ENCODE measurements around the gene NFXL1. TPM values are rescaled to one million over a fixed set of nuclear protein-coding genes. Genes with fewer than 3 reads are reported as not detected.

The NFXL1 gene
- total RNA-seq, 1 donor: 5.8 TPM

DNA sequence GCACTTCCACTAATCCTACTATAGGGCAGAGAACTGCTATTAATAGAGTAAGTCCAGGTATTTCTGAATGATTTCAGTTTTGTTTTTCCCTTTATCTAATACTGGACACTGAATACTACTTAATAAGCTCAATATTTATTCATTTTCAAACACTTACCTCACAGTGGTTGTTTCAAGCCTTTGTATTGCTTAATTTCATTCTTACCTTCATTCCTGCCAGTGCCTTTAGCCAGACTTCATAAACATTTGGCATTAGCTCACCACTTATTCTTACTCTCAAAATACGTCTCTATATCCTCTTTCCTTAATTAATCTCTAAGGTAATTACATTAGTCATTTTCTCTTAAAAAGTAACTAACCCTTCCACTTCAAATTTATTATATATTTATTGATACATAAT, 57.7 kb downstream of the NFXL1 start:
- H3K4me2 ChIP-seq (ENCODE audit: insufficient read depth, low read length): no peak overlapping the region
- H3K9me3 ChIP-seq (ENCODE audit: low read depth, low read length): no peaks in the 10 kb centered on the region
- no peak for DNase-seq (ENCODE audit: insufficient read length, low spot score, missing footprints)
- TF ChIP-seq, protein P1, sequence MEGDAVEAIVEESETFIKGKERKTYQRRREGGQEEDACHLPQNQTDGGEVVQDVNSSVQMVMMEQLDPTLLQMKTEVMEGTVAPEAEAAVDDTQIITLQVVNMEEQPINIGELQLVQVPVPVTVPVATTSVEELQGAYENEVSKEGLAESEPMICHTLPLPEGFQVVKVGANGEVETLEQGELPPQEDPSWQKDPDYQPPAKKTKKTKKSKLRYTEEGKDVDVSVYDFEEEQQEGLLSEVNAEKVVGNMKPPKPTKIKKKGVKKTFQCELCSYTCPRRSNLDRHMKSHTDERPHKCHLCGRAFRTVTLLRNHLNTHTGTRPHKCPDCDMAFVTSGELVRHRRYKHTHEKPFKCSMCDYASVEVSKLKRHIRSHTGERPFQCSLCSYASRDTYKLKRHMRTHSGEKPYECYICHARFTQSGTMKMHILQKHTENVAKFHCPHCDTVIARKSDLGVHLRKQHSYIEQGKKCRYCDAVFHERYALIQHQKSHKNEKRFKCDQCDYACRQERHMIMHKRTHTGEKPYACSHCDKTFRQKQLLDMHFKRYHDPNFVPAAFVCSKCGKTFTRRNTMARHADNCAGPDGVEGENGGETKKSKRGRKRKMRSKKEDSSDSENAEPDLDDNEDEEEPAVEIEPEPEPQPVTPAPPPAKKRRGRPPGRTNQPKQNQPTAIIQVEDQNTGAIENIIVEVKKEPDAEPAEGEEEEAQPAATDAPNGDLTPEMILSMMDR (IDR thresholded peaks at IDR 0.05; ENCODE audit: extremely low read depth, low read depth, low read length): no peak
- H3K79me2 ChIP-seq (ENCODE audit: insufficient read depth, low read length): no peaks in the 10 kb centered on the region
- H4K20me1 ChIP-seq (ENCODE audit: insufficient read depth, low read length): no peaks in the 10 kb centered on the region
- no peak overlapping the region for H2AFZ ChIP-seq (ENCODE audit: low read length)
- no peaks in the 10 kb centered on the region for H3K27me3 ChIP-seq (ENCODE audit: insufficient read depth, low read length)
- peaks cover 3% of the 10 kb centered on the region for H3K36me3 ChIP-seq (ENCODE audit: insufficient read depth, low read length)
- H3K27ac ChIP-seq (ENCODE audit: low read depth, low read length): no peak overlapping the region
- H3K4me3 ChIP-seq (ENCODE audit: insufficient read depth, low read length): no peak overlapping the region
- H3K4me1 ChIP-seq (ENCODE audit: insufficient read depth, low read length): peaks cover 19% of the 10 kb centered on the region

DNA sequence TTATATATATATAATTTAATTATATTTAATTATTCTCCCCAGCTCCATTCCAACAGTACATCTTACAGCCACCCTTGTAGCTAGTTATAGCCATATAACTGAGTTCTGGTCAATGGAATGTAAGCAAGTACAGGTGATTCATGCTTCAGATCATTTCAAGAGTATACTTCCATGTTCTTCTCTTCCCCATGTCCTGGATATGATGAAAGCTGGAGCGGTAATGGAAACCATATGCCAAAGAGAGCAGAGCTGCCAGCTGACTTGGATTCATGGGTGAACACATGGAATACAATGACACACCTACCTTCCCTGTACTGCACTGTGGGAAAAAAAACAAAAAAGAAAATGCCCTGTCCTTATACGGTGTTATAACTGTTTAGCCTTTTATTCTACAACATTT, 59.0 kb downstream of the NFXL1 start:
- H3K27me3 ChIP-seq (ENCODE audit: insufficient read depth, low read length): no peaks in the 10 kb centered on the region
- H3K27ac ChIP-seq (ENCODE audit: low read depth, low read length): no peak overlapping the region
- H3K36me3 ChIP-seq (ENCODE audit: insufficient read depth, low read length): peaks cover 3% of the 10 kb centered on the region
- peaks cover 29% of the 10 kb centered on the region for H3K4me1 ChIP-seq (ENCODE audit: insufficient read depth, low read length)
- H3K9me3 ChIP-seq (ENCODE audit: low read depth, low read length): no peaks in the 10 kb centered on the region
- no peaks in the 10 kb centered on the region for H4K20me1 ChIP-seq (ENCODE audit: insufficient read depth, low read length)
- no peak for DNase-seq (ENCODE audit: insufficient read length, low spot score, missing footprints)
- no peak overlapping the region for H3K4me3 ChIP-seq (ENCODE audit: insufficient read depth, low read length)
- no peak overlapping the region for H2AFZ ChIP-seq (ENCODE audit: low read length)
- TF ChIP-seq, protein P1 (IDR thresholded peaks at IDR 0.05; ENCODE audit: extremely low read depth, low read depth, low read length): no peak
- no peak overlapping the region for H3K4me2 ChIP-seq (ENCODE audit: insufficient read depth, low read length)
- H3K79me2 ChIP-seq (ENCODE audit: insufficient read depth, low read length): no peaks in the 10 kb centered on the region

DNA sequence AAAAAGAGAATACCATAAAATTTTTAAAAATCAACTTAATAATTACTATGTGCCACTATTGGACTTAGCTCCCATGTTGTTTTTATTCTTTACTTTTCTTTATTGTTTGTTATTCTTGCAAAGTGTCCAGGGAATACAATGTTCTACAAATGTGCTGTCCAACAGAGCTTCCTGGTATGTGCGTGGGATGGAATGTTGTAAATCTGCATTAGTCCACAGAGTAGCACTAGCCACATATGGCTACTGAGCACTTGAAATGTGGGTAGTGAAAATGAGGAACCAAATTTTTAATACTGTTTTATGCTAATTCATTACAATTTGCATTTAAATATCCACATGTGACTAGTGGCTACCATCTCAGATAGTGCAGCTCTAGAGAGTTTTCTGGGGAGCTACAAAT, 62.2 kb downstream of the NFXL1 start:
- Histone ChIP-seq H3K36me3 (ENCODE audit: insufficient read depth, low read length) (peaks cover 3% of the 10 kb centered on the region), H3K4me1 (ENCODE audit: insufficient read depth, low read length) (peaks cover 29% of the 10 kb centered on the region)

DNA sequence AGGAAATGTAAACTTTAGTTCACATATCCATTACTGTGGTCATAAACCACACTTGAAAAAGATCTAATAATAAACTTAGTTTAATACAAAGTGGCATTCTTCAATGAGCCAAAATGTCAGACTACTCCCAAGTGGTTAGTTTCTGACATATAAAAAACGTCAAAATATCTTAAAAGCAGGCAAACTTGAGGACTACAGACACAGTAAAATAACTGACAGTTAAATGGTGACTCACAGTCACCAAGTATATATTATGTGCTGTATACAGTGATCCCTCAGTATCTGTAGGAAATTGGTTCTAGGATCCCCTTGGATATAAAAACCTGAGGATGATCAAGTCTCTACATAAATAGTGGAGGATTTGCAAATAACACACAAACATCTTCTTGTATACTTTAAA, 64.9 kb downstream of the NFXL1 start:
- Histone ChIP-seq H4K20me1 (ENCODE audit: insufficient read depth, low read length) (no peaks in the 10 kb centered on the region), H2AFZ (ENCODE audit: low read length) (no peak overlapping the region), H3K9me3 (ENCODE audit: low read depth, low read length) (no peaks in the 10 kb centered on the region), H3K79me2 (ENCODE audit: insufficient read depth, low read length) (no peaks in the 10 kb centered on the region), H3K4me2 (ENCODE audit: insufficient read depth, low read length) (no peak overlapping the region), H3K27ac (ENCODE audit: low read depth, low read length) (no peak overlapping the region), H3K36me3 (ENCODE audit: insufficient read depth, low read length) (peaks cover 2% of the 10 kb centered on the region), H3K27me3 (ENCODE audit: insufficient read depth, low read length) (no peaks in the 10 kb centered on the region), H3K4me1 (ENCODE audit: insufficient read depth, low read length) (peaks cover 25% of the 10 kb centered on the region), H3K4me3 (ENCODE audit: insufficient read depth, low read length) (no peak overlapping the region)
- TF ChIP-seq, protein P1 (IDR thresholded peaks at IDR 0.05; ENCODE audit: extremely low read depth, low read depth, low read length): no peak
- no peak for DNase-seq (ENCODE audit: insufficient read length, low spot score, missing footprints)

More for the DNA sequence above, 62.2 kb downstream of the NFXL1 start:
- Histone ChIP-seq H3K4me3 (ENCODE audit: insufficient read depth, low read length) (peak overlapping the region; percentile 8), H3K9me3 (ENCODE audit: low read depth, low read length) (no peaks in the 10 kb centered on the region), H3K4me2 (ENCODE audit: insufficient read depth, low read length) (peak overlapping the region; percentile 71), H4K20me1 (ENCODE audit: insufficient read depth, low read length) (no peaks in the 10 kb centered on the region), H2AFZ (ENCODE audit: low read length) (no peak overlapping the region), H3K27me3 (ENCODE audit: insufficient read depth, low read length) (no peaks in the 10 kb centered on the region), H3K79me2 (ENCODE audit: insufficient read depth, low read length) (no peaks in the 10 kb centered on the region), H3K27ac (ENCODE audit: low read depth, low read length) (peak overlapping the region; percentile 66)
- peak; percentile 38 for DNase-seq (ENCODE audit: insufficient read length, low spot score, missing footprints)
- TF ChIP-seq, protein P1 (IDR thresholded peaks at IDR 0.05; ENCODE audit: extremely low read depth, low read depth, low read length): no peak

All from osteoblast (primary cell).